Vagina (tissue), 2 donors: ENCODE results near the gene E2F3. TPM values are rescaled to one million over a fixed set of nuclear protein-coding genes. Genes with fewer than 3 reads are reported as not detected.
"Not testable (repeated sequence)": the region's sequence is repeated elsewhere in the genome, so short reads cannot be mapped to it uniquely, and the experiment has no call there.

Experiments
- DNase-seq, 2 donors: peaks; one replicate each; pipeline ENCODE4 v3.0.0-alpha.2; 2017; ENCODE audit errors: extremely low spot score in 2 of 2
- H3K27ac ChIP-seq: fragments of 200-600 bp; sonication (generic); one replicate; pipeline ENCODE4 v1.5.1; 2019
- H3K27me3 ChIP-seq: fragments of 200-600 bp; sonication (generic); one replicate; pipeline ENCODE4 v1.5.1; 2019
- H3K36me3 ChIP-seq, 2 donors: fragments of 200-600 bp; sonication (generic); one replicate each; pipeline ENCODE4 v1.5.1; 2017 to 2019
- H3K4me1 ChIP-seq: fragments of 200-600 bp; sonication (generic); one replicate; pipeline ENCODE4 v1.5.1; 2019
- H3K4me3 ChIP-seq, 2 donors: fragments of 200-600 bp; sonication (generic); 1 replicate in 1 of 2; 2 replicates in 1 of 2; pipeline ENCODE4 v1.5.1; 2016 to 2019
- H3K9me3 ChIP-seq: fragments of 200-600 bp; sonication (generic); one replicate; pipeline ENCODE4 v1.5.1; 2019
- CTCF ChIP-seq, 3 experiments: fragments of 450-650 bp in 2 of 3; fragments of 200-600 bp in 1 of 3; sonication (generic) in 1 of 3; IDR thresholded peaks; one replicate each; pipeline ENCODE4 v1.5.1; 2017 to 2019; ENCODE audit warnings: antibody characterized with exemption in 3 of 3, mild to moderate bottlenecking in 2 of 3, moderate library complexity in 2 of 3
- POLR2A ChIP-seq, 2 donors: fragments of 450-650 bp; IDR thresholded peaks; one replicate each; pipeline ENCODE4 v1.6.1; 2017; ENCODE audit warnings: antibody characterized with exemption in 2 of 2, mild to moderate bottlenecking in 2 of 2, moderate library complexity in 2 of 2
- POLR2AphosphoS5 ChIP-seq, 2 donors: sonication (generic); formaldehyde crosslinking; IDR thresholded peaks; one replicate each; pipeline ENCODE4 v1.9.0; 2017; ENCODE audit warnings: antibody characterized with exemption in 2 of 2, mild to moderate bottlenecking in 2 of 2, low read depth in 1 of 2; ENCODE audit not compliant: insufficient read depth in 1 of 2
- intact Hi-C: fragments of 100-400 bp; cut with DNase I; formaldehyde crosslinking; loops from one replicate; pipeline ENCODE4 v1.15.1; 2023
- total RNA-seq: library from RNA; depleted of rRNA; stranded (reverse); fragments of >200 nt; gene quantifications from one replicate; pipeline ENCODE4 v1.2.3, GENCODE V29; 2016

The E2F3 gene
- total RNA-seq, 1 donor from 2014 or later: 4.4 TPM

- not testable (repeated sequence) for DNase-seq, H3K36me3 ChIP-seq, H3K27ac ChIP-seq, H3K4me1 ChIP-seq, H3K9me3 ChIP-seq, H3K4me3 ChIP-seq, H3K27me3 ChIP-seq
- intact Hi-C loops: loop anchor here (5.0 kb wide), 1 partner anchor 242 kb away; no protein-coding TSS in a partner anchor
- peak in 2 of 3 experiments; percentile 37 to 53 for TF ChIP-seq CTCF (IDR thresholded peaks at IDR 0.05)
Measured at GRCh38 chr6:20529086-20529448, 127.4 kb downstream of the E2F3 start.

- H3K27ac ChIP-seq: no peak overlapping the region
- H3K36me3 ChIP-seq: peaks cover 0 to 6% of the 10 kb centered on the region in 2 donors
- intact Hi-C loops: loop anchor here (10.0 kb wide), 1 partner anchor 428 kb away; no protein-coding TSS in a partner anchor
- no peaks in the 10 kb centered on the region for H3K9me3 ChIP-seq
- no peaks in the 10 kb centered on the region for H3K27me3 ChIP-seq
- H3K4me1 ChIP-seq: peaks cover 21% of the 10 kb centered on the region
- no peak for DNase-seq
- no peak overlapping the region for H3K4me3 ChIP-seq
- no peak for TF ChIP-seq CTCF (IDR thresholded peaks at IDR 0.05)
- no peak for TF ChIP-seq POLR2A (IDR thresholded peaks at IDR 0.05)
- no peak for TF ChIP-seq POLR2AphosphoS5 (IDR thresholded peaks at IDR 0.05; ENCODE audit: insufficient read depth in 1 of 2, low read depth in 1 of 2)
Measured at GRCh38 chr6:20532881-20533280, 131.2 kb downstream of the E2F3 start.

- Histone ChIP-seq H3K4me1 (peaks cover 20% of the 10 kb centered on the region), H3K4me3 (peak overlapping the region; percentile 66 to 85), H3K27ac (peak overlapping the region; percentile 81), H3K9me3 (no peaks in the 10 kb centered on the region), H3K27me3 (no peaks in the 10 kb centered on the region), H3K36me3 (peaks cover 0 to 6% of the 10 kb centered on the region in 2 donors)
- TF ChIP-seq CTCF (IDR thresholded peaks at IDR 0.05): no peak
- TF ChIP-seq POLR2A (IDR thresholded peaks at IDR 0.05): no peak
- no peak for TF ChIP-seq POLR2AphosphoS5 (IDR thresholded peaks at IDR 0.05; ENCODE audit: insufficient read depth in 1 of 2, low read depth in 1 of 2)
- intact Hi-C loops: loop anchor here (2.0 to 10.0 kb wide), 2 partner anchors 131 to 429 kb away; no protein-coding TSS in a partner anchor
- DNase-seq: no peak
Measured at GRCh38 chr6:20533746-20534294, 132.1 kb downstream of the E2F3 start.

GRCh38 chr6:20534295-20535262 lies 132.9 kb downstream of the E2F3 start, which contains the start of gene CDKAL1:
Gene CDKAL1 (plus strand): TSS chr6:20534457. CDS start chr6:20546351, 11,894 bp downstream.
- Histone ChIP-seq H3K27ac (peak within 1 kb of the TSS; percentile 81), H3K4me1 (peaks cover 18% of the 10 kb centered on the region), H3K9me3 (no peaks in the 10 kb centered on the region), H3K4me3 (peak within 1 kb of the TSS; percentile 66 to 85), H3K27me3 (no peaks in the 10 kb centered on the region), H3K36me3 (peaks cover 0 to 6% of the 10 kb centered on the region in 2 donors)
- intact Hi-C loops: loop anchor here (2.0 to 10.0 kb wide), 2 partner anchors 132 to 430 kb away; no protein-coding TSS in a partner anchor
- DNase-seq: peak in 1 of 2 donors; percentile 91
- TF ChIP-seq POLR2A (IDR thresholded peaks at IDR 0.05): peak in 1 of 2 donors; percentile 22
- no peak for TF ChIP-seq CTCF (IDR thresholded peaks at IDR 0.05)
- peak; percentile 36 to 98 for TF ChIP-seq POLR2AphosphoS5 (IDR thresholded peaks at IDR 0.05; ENCODE audit: insufficient read depth in 1 of 2, low read depth in 1 of 2)
